T-helper 2 cell treated with Interferon-gamma antibody and Interleukin-4, amounts not matched to agents 5 μg/mL and 100 μg/mL, for 36 hours (primary cell): Measurements from ENCODE around the gene NKAIN2.
"Not testable (repeated sequence)": the region's sequence is repeated elsewhere in the genome, so short reads cannot be mapped to it uniquely, and the experiment has no call there.

Source experiments
- DNase-seq: peaks from one replicate; pipeline ENCODE4 v3.0.0; 2021; ENCODE audit warnings: low spot score
- H3K27ac Mint-ChIP-seq: one replicate; pipeline ENCODE4 v1.8.0; 2021; ENCODE audit warnings: mild to moderate bottlenecking, mixed read lengths
- H3K27me3 Mint-ChIP-seq: one replicate; pipeline ENCODE4 v1.8.0; 2021; ENCODE audit warnings: low read depth, mixed read lengths
- H3K36me3 Mint-ChIP-seq: one replicate; pipeline ENCODE4 v1.8.0; 2021; ENCODE audit warnings: low read depth, mixed read lengths
- H3K4me1 Mint-ChIP-seq: one replicate; pipeline ENCODE4 v1.8.0; 2021; ENCODE audit warnings: low read depth, mixed read lengths
- H3K4me3 Mint-ChIP-seq: one replicate; pipeline ENCODE4 v1.8.0; 2022; ENCODE audit warnings: mild to moderate bottlenecking, moderate library complexity, mixed read lengths
- H3K9me3 Mint-ChIP-seq: one replicate; pipeline ENCODE4 v1.8.0; 2021; ENCODE audit warnings: mixed read lengths

The NKAIN2 gene

GRCh38 chr6:124193132-124193531 is 389.5 kb downstream of the NKAIN2 start:
- H3K4me3 Mint-ChIP-seq, result no peak overlapping the region
- no peaks in the 10 kb centered on the region for H3K27me3 Mint-ChIP-seq
- no peaks in the 10 kb centered on the region for H3K4me1 Mint-ChIP-seq
- no peaks in the 10 kb centered on the region for H3K36me3 Mint-ChIP-seq
- no peak overlapping the region for H3K27ac Mint-ChIP-seq
- H3K9me3 Mint-ChIP-seq, result peaks cover 5% of the 10 kb centered on the region
- DNase-seq, result no peak

DNA sequence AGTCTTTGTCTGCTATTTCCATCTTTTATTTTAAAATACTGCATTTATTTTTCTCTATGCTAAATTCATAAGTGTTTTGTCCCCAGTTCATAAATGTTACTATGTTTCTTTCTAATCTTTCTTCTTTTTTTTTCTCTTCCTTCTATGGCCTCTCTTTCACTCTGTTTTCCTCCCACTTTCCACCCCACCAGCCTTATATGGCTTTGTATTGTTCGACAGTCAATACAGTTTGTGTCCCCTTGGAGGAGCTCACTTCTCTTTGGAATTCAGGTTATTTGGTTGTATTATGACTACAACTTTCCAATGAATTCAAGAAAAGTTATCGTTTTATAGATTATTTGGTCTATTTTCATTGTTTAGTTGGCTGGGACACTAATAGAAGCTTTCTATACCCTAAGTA is 393.5 kb downstream of the NKAIN2 start:
- Mint-ChIP-seq H3K9me3 (peaks cover 5% of the 10 kb centered on the region), H3K36me3 (no peaks in the 10 kb centered on the region), H3K27ac (no peak overlapping the region), H3K4me3 (no peak overlapping the region), H3K27me3 (no peaks in the 10 kb centered on the region), H3K4me1 (no peaks in the 10 kb centered on the region)
- DNase-seq, result no peak

GRCh38 chr6:124199286-124199685 is 395.6 kb downstream of the NKAIN2 start:
- Mint-ChIP-seq H3K27me3 (no peaks in the 10 kb centered on the region), H3K27ac (no peak overlapping the region), H3K4me3 (no peak overlapping the region)

DNA sequence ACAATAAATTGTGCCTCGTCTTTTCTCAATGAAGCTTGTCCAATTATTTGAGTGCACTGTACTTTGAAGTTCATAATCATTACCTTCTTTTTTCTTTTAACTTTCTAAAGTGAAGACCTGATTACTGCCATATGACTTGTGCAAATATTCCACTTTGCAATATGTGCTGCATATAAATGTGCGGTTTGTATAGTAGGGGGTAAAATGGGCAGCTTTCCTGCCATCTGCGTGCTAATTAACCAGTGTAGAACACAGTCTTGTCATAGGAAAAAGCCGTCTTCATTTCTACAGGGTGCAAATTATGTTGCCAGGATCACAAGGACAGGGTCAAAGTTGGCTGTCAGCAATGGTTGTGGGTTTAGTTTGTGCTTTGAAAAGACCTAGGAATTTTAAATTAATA is 397.0 kb downstream of the NKAIN2 start:
- H3K4me3 Mint-ChIP-seq, result no peak overlapping the region
- H3K36me3 Mint-ChIP-seq, result no peaks in the 10 kb centered on the region
- H3K27ac Mint-ChIP-seq, result no peak overlapping the region
- no peak for DNase-seq
- H3K9me3 Mint-ChIP-seq, result no peaks in the 10 kb centered on the region
- no peaks in the 10 kb centered on the region for H3K4me1 Mint-ChIP-seq
- H3K27me3 Mint-ChIP-seq, result no peaks in the 10 kb centered on the region

More at GRCh38 chr6:124199286-124199685, 395.6 kb downstream of the NKAIN2 start:
- Mint-ChIP-seq H3K4me1 (no peaks in the 10 kb centered on the region), H3K36me3 (no peaks in the 10 kb centered on the region), H3K9me3 (peaks cover 3% of the 10 kb centered on the region)
- no peak for DNase-seq

GRCh38 chr6:124203101-124203811 is 399.6 kb downstream of the NKAIN2 start:
- Mint-ChIP-seq H3K27ac (no peak overlapping the region), H3K4me1 (no peaks in the 10 kb centered on the region), H3K4me3 (no peak overlapping the region), H3K36me3 (no peaks in the 10 kb centered on the region), H3K27me3 (no peaks in the 10 kb centered on the region), H3K9me3 (no peaks in the 10 kb centered on the region)
- no peak for DNase-seq

DNA sequence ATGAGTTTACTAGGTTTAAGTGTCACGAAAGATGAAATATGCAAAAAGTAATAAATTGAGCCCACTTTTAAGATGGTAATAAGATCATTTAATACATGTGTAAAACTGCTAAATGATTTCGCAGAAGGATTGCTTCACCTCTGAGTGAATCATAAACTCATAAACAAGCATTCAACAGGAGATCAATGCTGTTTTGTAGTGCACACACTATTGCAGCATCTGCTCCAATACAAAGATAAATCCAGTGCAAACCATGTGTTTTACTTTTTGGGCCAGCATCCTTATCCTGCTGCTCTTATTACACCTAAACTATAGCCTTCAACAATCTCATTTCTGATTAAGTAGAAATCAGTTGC is 400.1 kb downstream of the NKAIN2 start:
- Mint-ChIP-seq H3K36me3 (no peaks in the 10 kb centered on the region), H3K4me1 (no peaks in the 10 kb centered on the region), H3K27me3 (no peaks in the 10 kb centered on the region), H3K27ac (no peak overlapping the region), H3K4me3 (no peak overlapping the region), H3K9me3 (no peaks in the 10 kb centered on the region)
- no peak for DNase-seq

DNA sequence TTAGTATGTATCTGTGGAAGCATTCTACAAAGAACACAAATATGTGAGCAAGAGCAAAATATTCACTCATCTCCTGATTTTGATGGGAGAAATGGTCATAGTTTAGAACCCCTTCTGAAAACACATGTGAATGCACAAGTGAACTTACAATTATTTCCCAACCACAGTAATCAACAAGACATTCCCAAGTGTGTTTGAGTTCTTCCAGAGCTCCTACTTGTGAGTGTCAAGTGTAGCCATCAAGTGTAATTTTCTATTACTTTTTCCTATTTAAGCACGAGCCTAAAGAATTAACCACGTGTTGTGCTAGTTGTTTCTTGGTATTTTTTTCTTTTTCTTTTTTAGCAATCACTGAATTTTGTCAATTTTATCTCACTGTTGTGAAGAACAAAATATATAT is 402.3 kb downstream of the NKAIN2 start:
- no peak for DNase-seq
- Mint-ChIP-seq H3K4me1 (no peaks in the 10 kb centered on the region), H3K36me3 (no peaks in the 10 kb centered on the region), H3K27me3 (no peaks in the 10 kb centered on the region), H3K27ac (no peak overlapping the region), H3K9me3 (no peaks in the 10 kb centered on the region), H3K4me3 (no peak overlapping the region)

GRCh38 chr6:124223611-124224345 is 420.1 kb downstream of the NKAIN2 start:
- no peaks in the 10 kb centered on the region for H3K27me3 Mint-ChIP-seq
- no peak overlapping the region for H3K4me3 Mint-ChIP-seq
- no peak overlapping the region for H3K27ac Mint-ChIP-seq
- H3K4me1 Mint-ChIP-seq, result no peaks in the 10 kb centered on the region
- DNase-seq, result no peak
- H3K9me3 Mint-ChIP-seq, result peaks cover 14% of the 10 kb centered on the region
- H3K36me3 Mint-ChIP-seq, result no peaks in the 10 kb centered on the region

DNA sequence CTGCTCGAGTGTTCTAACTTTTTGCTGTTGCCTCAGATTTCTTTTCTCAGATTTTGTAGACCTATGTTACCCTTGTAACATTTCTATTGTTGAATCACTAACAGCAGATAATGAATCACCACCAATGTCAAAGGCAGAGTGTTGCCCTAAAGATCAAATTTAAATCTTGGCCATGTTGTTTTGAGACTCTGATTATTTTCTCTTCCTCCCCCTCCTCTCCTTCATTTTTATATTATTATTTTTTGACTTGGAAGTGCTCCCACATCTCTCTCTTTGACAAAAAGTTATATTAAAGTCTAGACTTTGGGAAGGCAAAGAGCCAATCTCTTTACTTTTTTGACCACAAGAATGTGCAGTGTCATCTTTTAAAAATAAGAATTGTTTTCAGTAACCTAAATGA is 422.7 kb downstream of the NKAIN2 start:
- Mint-ChIP-seq H3K9me3 (peaks cover 25% of the 10 kb centered on the region), H3K4me3 (no peak overlapping the region), H3K27me3 (no peaks in the 10 kb centered on the region), H3K4me1 (no peaks in the 10 kb centered on the region), H3K27ac (no peak overlapping the region), H3K36me3 (no peaks in the 10 kb centered on the region)
- no peak for DNase-seq

DNA sequence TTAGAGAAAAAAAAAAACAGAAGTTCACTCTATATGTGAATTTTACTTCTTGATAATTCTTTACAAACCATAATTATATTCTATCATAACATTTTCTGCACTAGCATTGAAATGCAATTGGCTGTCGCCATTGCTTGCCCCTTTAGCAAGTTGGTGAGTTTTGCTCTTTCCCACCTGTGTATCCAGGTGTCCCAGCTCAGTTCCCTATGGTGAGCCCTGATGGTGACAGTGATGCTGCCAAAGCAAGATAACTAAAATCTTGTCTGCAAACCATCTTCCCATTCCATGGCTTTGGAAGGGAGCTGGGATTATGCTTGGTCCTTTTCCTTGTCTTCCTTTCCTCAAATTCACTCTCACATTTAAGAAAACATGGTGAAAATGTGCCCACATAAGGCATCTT is 429.6 kb downstream of the NKAIN2 start:
- Mint-ChIP-seq H3K4me3 (no peak overlapping the region), H3K36me3 (no peaks in the 10 kb centered on the region)

GRCh38 chr6:124234801-124235200 is 431.1 kb downstream of the NKAIN2 start:
- Mint-ChIP-seq H3K36me3 (no peaks in the 10 kb centered on the region), H3K27me3 (no peaks in the 10 kb centered on the region), H3K4me1 (no peaks in the 10 kb centered on the region), H3K27ac (no peak overlapping the region), H3K9me3 (peaks cover 16% of the 10 kb centered on the region), H3K4me3 (no peak overlapping the region)
- DNase-seq, result no peak

More for the DNA sequence above, 429.6 kb downstream of the NKAIN2 start:
- no peaks in the 10 kb centered on the region for H3K27me3 Mint-ChIP-seq
- H3K4me1 Mint-ChIP-seq, result no peaks in the 10 kb centered on the region
- no peak for DNase-seq
- no peak overlapping the region for H3K27ac Mint-ChIP-seq
- peaks cover 19% of the 10 kb centered on the region for H3K9me3 Mint-ChIP-seq

GRCh38 chr6:124237911-124238310 is 434.2 kb downstream of the NKAIN2 start:
- Mint-ChIP-seq H3K36me3 (no peaks in the 10 kb centered on the region), H3K27me3 (no peaks in the 10 kb centered on the region), H3K4me1 (no peaks in the 10 kb centered on the region), H3K4me3 (no peak overlapping the region), H3K9me3 (peaks cover 13% of the 10 kb centered on the region), H3K27ac (no peak overlapping the region)
- no peak for DNase-seq

GRCh38 chr6:124238408-124238807 is 434.7 kb downstream of the NKAIN2 start:
- H3K27me3 Mint-ChIP-seq, H3K36me3 Mint-ChIP-seq, DNase-seq, H3K4me3 Mint-ChIP-seq, H3K27ac Mint-ChIP-seq, H3K4me1 Mint-ChIP-seq: not testable (repeated sequence)
- H3K9me3 Mint-ChIP-seq, result peaks cover 18% of the 10 kb centered on the region

DNA sequence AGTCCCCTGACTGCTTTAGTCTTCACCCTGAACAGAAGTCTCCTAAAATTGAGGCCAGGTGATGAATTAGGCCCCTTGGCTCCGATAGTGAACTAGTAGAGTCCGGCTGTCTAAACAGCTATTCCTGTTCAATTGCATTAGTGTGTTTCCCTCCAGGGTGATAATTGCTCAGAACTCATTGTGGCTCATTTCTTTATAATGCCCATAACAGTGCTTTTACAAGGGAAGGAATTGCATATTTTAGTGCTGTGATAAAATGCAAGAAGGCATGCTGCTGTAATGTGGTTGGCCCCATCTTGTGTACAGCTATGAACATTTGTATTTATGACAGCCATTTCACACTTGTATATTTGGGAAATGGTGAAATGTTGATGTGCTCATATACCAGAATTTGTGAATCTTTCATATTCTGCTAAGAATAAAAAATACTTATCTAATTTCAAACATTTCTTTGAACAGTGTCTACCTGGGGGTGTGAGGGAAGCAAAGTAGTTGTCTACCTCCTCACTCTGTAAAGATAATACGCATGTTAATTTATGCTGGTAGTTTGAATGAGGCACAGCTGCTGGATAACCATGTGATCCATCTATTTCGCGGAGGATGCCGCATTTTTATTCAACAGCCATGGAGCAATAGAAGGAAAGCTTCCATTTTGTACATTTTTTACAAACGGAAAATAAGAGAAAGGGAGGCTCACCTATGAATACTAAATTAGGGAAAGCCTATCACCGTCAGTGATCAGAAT is 451.4 kb downstream of the NKAIN2 start:
- no peaks in the 10 kb centered on the region for H3K4me1 Mint-ChIP-seq
- no peak for DNase-seq
- H3K4me3 Mint-ChIP-seq, result no peak overlapping the region
- no peaks in the 10 kb centered on the region for H3K27me3 Mint-ChIP-seq
- no peaks in the 10 kb centered on the region for H3K9me3 Mint-ChIP-seq
- H3K36me3 Mint-ChIP-seq, result no peaks in the 10 kb centered on the region
- H3K27ac Mint-ChIP-seq, result no peak overlapping the region
